Testis (tissue), 3 donors: ENCODE measurements around the gene PSMB11. TPM values are rescaled to one million over a fixed set of nuclear protein-coding genes. Genes with fewer than 3 reads are reported as not detected.

Source experiments
- DNase-seq: peaks from one replicate; pipeline ENCODE4 v3.0.0-alpha.2; 2019
- H3K27ac ChIP-seq, 2 donors: fragments of 200-600 bp; sonication (generic); one replicate each; pipeline ENCODE4 v1.5.1; 2019
- H3K27me3 ChIP-seq: fragments of 200-600 bp; sonication (generic); one replicate; pipeline ENCODE4 v1.5.1; 2019
- H3K36me3 ChIP-seq: fragments of 200-600 bp; sonication (generic); one replicate; pipeline ENCODE4 v1.5.1; 2017; ENCODE audit warnings: low read depth; ENCODE audit errors: missing control alignments
- H3K4me1 ChIP-seq: fragments of 200-600 bp; sonication (generic); one replicate; pipeline ENCODE4 v1.5.1; 2019
- H3K4me3 ChIP-seq, 2 donors: fragments of 200-600 bp; sonication (generic); one replicate each; pipeline ENCODE4 v1.5.1; 2017 to 2019
- H3K9me3 ChIP-seq: fragments of 200-600 bp; sonication (generic); one replicate; pipeline ENCODE4 v1.5.1; 2017
- POLR2A ChIP-seq: fragments of 450-650 bp; IDR thresholded peaks from one replicate; pipeline ENCODE4 v1.6.1; 2017; ENCODE audit warnings: antibody characterized with exemption, mild to moderate bottlenecking, moderate library complexity
- WGBS, 2 donors: methylation state at CpG; one replicate each; pipeline ENCODE4 v1.1.5; 2018; 5-methylcytosine and 5-hydroxymethylcytosine counted together
- intact Hi-C: fragments of 100-400 bp; cut with DNase I; formaldehyde crosslinking; loops from one replicate; pipeline ENCODE4 v1.15.1; 2023; ENCODE audit warnings: low total_unique reads
- polyA plus RNA-seq: library from polyadenylated mRNA; stranded (reverse); fragments of 350-450 nt; fragmentation: Illumina TruSeq; extraction: RNeasy Lipid Tissue Mini Kit (QIAGEN cat#74804); gene quantifications from one replicate; pipeline ENCODE4 v1.2.3, GENCODE V29; 2014; ENCODE audit warnings: low read depth, low replicate concordance; ENCODE audit not compliant: insufficient read depth
- total RNA-seq, 2 donors: library from RNA; depleted of rRNA; stranded (reverse); fragments of >200 nt; gene quantifications; one replicate each; pipeline ENCODE4 v1.2.3, GENCODE V29; 2016
- TF ChIP-seq, protein P1 (sequence below), 3 experiments: fragments of 450-650 bp in 2 of 3; fragments of 200-600 bp in 1 of 3; sonication (generic) in 1 of 3; IDR thresholded peaks; one replicate each; pipeline ENCODE4 v1.5.1; 2016 to 2019; ENCODE audit warnings: antibody characterized with exemption in 3 of 3, mild to moderate bottlenecking in 2 of 3, moderate library complexity in 1 of 3

PSMB11 gene
- total and polyA plus RNA-seq, 3 donors from 2014 or later: 0.12 to 0.31 (median 0.20) TPM

DNA sequence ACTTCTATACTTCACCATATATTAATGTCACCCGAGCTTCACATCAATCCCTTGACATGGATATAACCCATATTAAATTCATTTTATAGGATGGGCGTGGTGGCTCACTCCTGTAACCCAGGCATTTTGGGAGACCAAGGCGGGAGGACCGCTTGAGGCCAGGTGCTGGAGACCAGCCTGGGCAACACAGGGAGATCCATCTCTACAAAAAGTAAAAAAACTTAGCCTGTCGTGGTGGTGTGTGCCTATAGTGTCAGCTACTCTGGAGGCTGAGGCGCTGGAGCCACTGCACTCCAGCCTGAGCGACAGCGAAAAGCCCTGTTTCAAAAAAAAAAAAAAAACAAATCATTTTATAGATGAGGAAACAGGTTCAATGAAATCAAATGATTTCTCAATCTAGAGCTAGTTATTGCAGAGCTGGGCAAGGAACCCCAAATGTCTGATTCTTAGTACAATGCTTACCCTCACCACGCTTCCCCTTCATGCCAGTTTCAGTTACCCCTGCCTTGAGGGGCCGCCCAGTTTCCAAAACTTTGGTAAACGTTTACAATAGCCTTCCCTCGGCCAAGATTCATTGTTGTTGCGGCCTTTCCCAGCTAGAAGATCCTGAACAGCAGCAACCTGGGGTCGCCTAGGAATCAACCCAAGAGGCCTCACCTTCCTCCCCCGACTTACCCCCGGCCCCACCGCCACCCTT lies 8.1 kb upstream of the PSMB11 start:
- TF ChIP-seq POLR2A: no peak
- TF ChIP-seq, protein P1, sequence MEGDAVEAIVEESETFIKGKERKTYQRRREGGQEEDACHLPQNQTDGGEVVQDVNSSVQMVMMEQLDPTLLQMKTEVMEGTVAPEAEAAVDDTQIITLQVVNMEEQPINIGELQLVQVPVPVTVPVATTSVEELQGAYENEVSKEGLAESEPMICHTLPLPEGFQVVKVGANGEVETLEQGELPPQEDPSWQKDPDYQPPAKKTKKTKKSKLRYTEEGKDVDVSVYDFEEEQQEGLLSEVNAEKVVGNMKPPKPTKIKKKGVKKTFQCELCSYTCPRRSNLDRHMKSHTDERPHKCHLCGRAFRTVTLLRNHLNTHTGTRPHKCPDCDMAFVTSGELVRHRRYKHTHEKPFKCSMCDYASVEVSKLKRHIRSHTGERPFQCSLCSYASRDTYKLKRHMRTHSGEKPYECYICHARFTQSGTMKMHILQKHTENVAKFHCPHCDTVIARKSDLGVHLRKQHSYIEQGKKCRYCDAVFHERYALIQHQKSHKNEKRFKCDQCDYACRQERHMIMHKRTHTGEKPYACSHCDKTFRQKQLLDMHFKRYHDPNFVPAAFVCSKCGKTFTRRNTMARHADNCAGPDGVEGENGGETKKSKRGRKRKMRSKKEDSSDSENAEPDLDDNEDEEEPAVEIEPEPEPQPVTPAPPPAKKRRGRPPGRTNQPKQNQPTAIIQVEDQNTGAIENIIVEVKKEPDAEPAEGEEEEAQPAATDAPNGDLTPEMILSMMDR (IDR thresholded peaks at IDR 0.05): no peak
- no peak for DNase-seq
- intact Hi-C loops: no loop called here
- Histone ChIP-seq H3K9me3 (no peaks in the 10 kb centered on the region), H3K27me3 (no peaks in the 10 kb centered on the region), H3K27ac (peak overlapping the region; percentile 94 to 95), H3K36me3 (no peaks in the 10 kb centered on the region), H3K4me1 (peaks cover 7% of the 10 kb centered on the region), H3K4me3 (peak overlapping the region; percentile 71 to 97)
- WGBS, 2 donors: 22 to 29% methylated on average over 17 of the region's 17 CpGs

- peak; percentile 97 for DNase-seq
- peaks cover 7% of the 10 kb centered on the region for H3K4me1 ChIP-seq
- TF ChIP-seq, protein P1 (IDR thresholded peaks at IDR 0.05): peak in 2 of 3 experiments; percentile 18 to 20
- TF ChIP-seq POLR2A: no peak
- 0 to 1% methylated on average over 16 to 36 of the region's 36 CpGs for WGBS, 2 donors
- peak within 1 kb of the TSS; percentile 71 to 97 for H3K4me3 ChIP-seq
- no peaks in the 10 kb centered on the region for H3K36me3 ChIP-seq
- intact Hi-C loops: no loop called here
- H3K9me3 ChIP-seq: no peaks in the 10 kb centered on the region
- H3K27me3 ChIP-seq: no peaks in the 10 kb centered on the region
- peak within 1 kb of the TSS; percentile 94 to 95 for H3K27ac ChIP-seq
Observed at GRCh38 chr14:23034498-23035302, 7.3 kb upstream of the PSMB11 start, which contains the start of gene PSMB5. Gene PSMB5, minus strand, starts transcription at chr14:23034900. Its CDS starts 19 bp downstream, at chr14:23034881.

DNA sequence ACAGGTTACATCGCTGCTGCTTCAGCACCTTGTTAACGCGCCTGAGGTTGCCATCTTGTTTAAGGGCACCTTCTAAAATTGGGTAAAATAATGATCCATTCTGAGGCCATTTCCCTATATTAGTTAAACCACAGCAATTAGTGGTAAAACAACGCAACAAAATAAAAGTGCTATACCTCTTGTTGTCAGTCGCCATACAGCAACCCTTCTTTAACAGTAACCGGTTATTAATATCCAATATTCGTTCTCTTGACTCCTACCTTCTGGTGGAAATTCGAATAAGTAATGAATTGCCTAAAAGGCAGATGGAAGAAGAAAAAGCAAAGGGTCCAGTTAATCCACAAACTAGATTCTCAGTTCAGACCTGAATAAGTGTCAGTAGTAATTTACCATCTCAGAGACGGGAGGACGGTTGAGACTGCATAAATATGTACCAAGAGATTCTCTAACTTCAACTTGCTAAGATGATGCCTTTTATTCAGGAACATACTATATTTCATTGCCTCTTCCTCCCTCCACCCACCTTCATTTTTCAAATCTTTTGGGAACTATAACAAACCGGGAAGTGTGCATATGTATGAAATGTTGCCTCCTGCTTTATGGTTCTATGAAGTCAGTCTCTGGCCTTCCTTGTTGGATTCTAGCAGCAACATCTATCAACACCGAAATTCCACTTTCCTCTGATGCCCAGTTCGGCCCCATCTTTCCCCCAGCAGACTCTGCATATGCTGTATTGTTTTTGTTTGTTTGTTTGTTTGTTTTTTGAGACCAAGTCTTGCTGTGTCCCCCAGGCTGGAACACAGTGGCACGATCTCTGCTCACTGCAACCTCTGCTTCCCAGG lies 6.5 kb upstream of the PSMB11 start:
- Histone ChIP-seq H3K4me3 (peak overlapping the region; percentile 71 to 97), H3K27ac (peak overlapping the region; percentile 94 to 95), H3K9me3 (no peaks in the 10 kb centered on the region), H3K27me3 (no peaks in the 10 kb centered on the region), H3K4me1 (peaks cover 7% of the 10 kb centered on the region), H3K36me3 (no peaks in the 10 kb centered on the region)
- DNase-seq: no peak
- WGBS, 2 donors: 41 to 53% methylated on average over 14 of the region's 14 CpGs
- intact Hi-C loops: no loop called here
- TF ChIP-seq, protein P1 (IDR thresholded peaks at IDR 0.05): no peak
- TF ChIP-seq POLR2A: no peak

DNA sequence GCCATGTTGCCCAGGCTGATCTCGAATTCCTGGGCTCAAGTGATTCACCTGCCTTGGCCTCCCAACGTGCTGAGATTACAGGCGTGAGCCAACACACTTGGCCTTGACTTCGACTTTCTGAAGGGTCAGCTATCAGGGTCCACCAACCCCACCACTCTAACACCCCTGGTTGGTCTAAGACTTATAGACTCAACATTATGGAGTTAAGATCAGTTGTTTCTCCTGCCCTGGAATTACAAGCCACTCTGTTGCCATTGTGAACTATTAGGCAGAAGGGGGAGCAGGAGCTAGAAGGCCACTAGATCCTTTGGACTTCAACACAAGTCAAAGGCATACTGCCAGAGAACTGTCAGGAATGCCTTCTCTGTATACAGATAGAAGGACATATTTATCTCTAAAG lies 1.9 kb upstream of the PSMB11 start:
- Histone ChIP-seq H3K4me1 (no peaks in the 10 kb centered on the region), H3K4me3 (no peak overlapping the region), H3K36me3 (no peaks in the 10 kb centered on the region), H3K27ac (no peak overlapping the region), H3K9me3 (no peaks in the 10 kb centered on the region), H3K27me3 (no peaks in the 10 kb centered on the region)
- TF ChIP-seq POLR2A: no peak
- TF ChIP-seq, protein P1 (IDR thresholded peaks at IDR 0.05): no peak
- 75 to 83% methylated on average over 1 to 4 of the region's 4 CpGs for WGBS, 2 donors
- intact Hi-C loops: no loop called here
- DNase-seq: no peak
